CD4-positive, alpha-beta T cell (primary cell): ENCODE measurements around the gene NMNAT2. TPM values are rescaled to one million over a fixed set of nuclear protein-coding genes. Genes with fewer than 3 reads are reported as not detected.

Experiments
- ATAC-seq: fragments of 200-7000 bp; cut with Tn5 transposase; one replicate; pipeline ENCODE4 v1.10.0; 2022; ENCODE audit warnings: mild to moderate bottlenecking; ENCODE audit not compliant: poor library complexity
- CTCF ChIA-PET: fragments of 350-600 bp; sonication (Branson Sonifier 250); formaldehyde crosslinking; loops from one replicate; lab custom pipeline; 2021; ENCODE audit warnings: antibody characterized with exemption, inconsistent platforms; lab: Charles Lee
- POLR2A ChIA-PET: fragments of 350-600 bp; sonication (Branson Sonifier 250); formaldehyde crosslinking; loops from one replicate; lab custom pipeline; 2021; ENCODE audit warnings: antibody characterized with exemption, inconsistent platforms; lab: Charles Lee
- DNase-seq, 14 experiments: peaks; one replicate each; pipeline ENCODE4 v3.0.0-alpha.2; 2013 to 2020; ENCODE audit warnings: mixed read lengths in 2 of 14
- H3K27ac ChIP-seq, 2 donors: one replicate each; pipeline versions ENCODE4 v1.5.1 to v1.7.0; 2013; ENCODE audit warnings: low read length in 2 of 2, low read depth in 1 of 2, mild to moderate bottlenecking in 1 of 2
- H3K27me3 ChIP-seq, 2 experiments: 1 replicate in 1 of 2; 2 replicates in 1 of 2; pipeline versions ENCODE4 v1.6.1 to v1.7.0; 2013; ENCODE audit warnings: low read length in 2 of 2, control low read depth in 1 of 2, mild to moderate bottlenecking in 1 of 2, moderate library complexity in 1 of 2; ENCODE audit not compliant: insufficient read depth in 2 of 2, control insufficient read depth in 1 of 2
- H3K36me3 ChIP-seq: one replicate; pipeline ENCODE4 v1.6.1; 2013; ENCODE audit warnings: low read length, control low read depth; ENCODE audit not compliant: insufficient read depth
- H3K4me1 ChIP-seq: one replicate; pipeline ENCODE4 v1.6.1; 2013; ENCODE audit warnings: low read length, control low read depth; ENCODE audit not compliant: insufficient read depth
- H3K4me3 ChIP-seq: one replicate; pipeline ENCODE4 v1.5.1; 2013; ENCODE audit warnings: mild to moderate bottlenecking, low read length, moderate library complexity
- H3K9me3 ChIP-seq, 2 experiments: 1 replicate in 1 of 2; 2 replicates in 1 of 2; pipeline versions ENCODE4 v1.6.1 to v1.7.0; 2013; ENCODE audit warnings: low read length in 2 of 2, mild to moderate bottlenecking in 2 of 2, control low read depth in 1 of 2, moderate library complexity in 1 of 2; ENCODE audit not compliant: control insufficient read depth in 1 of 2, insufficient read depth in 1 of 2
- H3K27ac Mint-ChIP-seq: one replicate; pipeline ENCODE4 v1.8.0; 2020; ENCODE audit warnings: mixed read lengths
- H3K27me3 Mint-ChIP-seq: one replicate; pipeline ENCODE4 v1.8.0; 2021; ENCODE audit warnings: mixed read lengths
- H3K36me3 Mint-ChIP-seq: one replicate; pipeline ENCODE4 v1.8.0; 2021; ENCODE audit warnings: low read depth, mixed read lengths
- H3K4me1 Mint-ChIP-seq: one replicate; pipeline ENCODE4 v1.8.0; 2021; ENCODE audit warnings: low read depth, mixed read lengths
- H3K4me3 Mint-ChIP-seq: one replicate; pipeline ENCODE4 v1.8.0; 2020; ENCODE audit warnings: mild to moderate bottlenecking, mixed read lengths
- H3K9me3 Mint-ChIP-seq: one replicate; pipeline ENCODE4 v1.8.0; 2020; ENCODE audit warnings: mixed read lengths
- CTCF ChIP-seq: fragments of 200-600 bp; IDR thresholded peaks from one replicate; pipeline ENCODE4 v1.8.0; 2022; ENCODE audit warnings: antibody characterized with exemption, mild to moderate bottlenecking
- intact Hi-C, 2 experiments: fragments of 100-400 bp; cut with DNase I in 1 of 2; cut with micrococcal nuclease in 1 of 2; formaldehyde crosslinking; loops; one replicate each; pipeline versions ENCODE4 v1.15.1 to v1.9.0; 2023 to 2025; cut with DNase I, micrococcal nuclease
- total RNA-seq, 174 experiments: library from RNA in 2 of 174; stranded (reverse) in 2 of 174; gene quantifications; one replicate each; pipeline ENCODE4 v1.2.3 and lab custom pipeline; 2021 to 2026

Gene NMNAT2
- total RNA-seq, 2 experiments from 2014 or later = not detected

- POLR2A ChIA-PET = no interaction called here
- Histone ChIP-seq H3K9me3 (no peaks in the 10 kb centered on the region), H3K36me3 (no peaks in the 10 kb centered on the region), H3K27ac (no peak overlapping the region), H3K4me1 (no peaks in the 10 kb centered on the region), H3K27me3 (peaks cover 0 to 2% of the 10 kb centered on the region in 2 experiments), H3K4me3 (no peak overlapping the region)
- no peak for TF ChIP-seq CTCF
- Mint-ChIP-seq H3K4me1 (no peaks in the 10 kb centered on the region), H3K36me3 (no peaks in the 10 kb centered on the region), H3K27ac (no peak overlapping the region), H3K27me3 (peaks cover 16% of the 10 kb centered on the region), H3K9me3 (no peaks in the 10 kb centered on the region), H3K4me3 (no peak overlapping the region)
- no peak for ATAC-seq
- intact Hi-C loops = no loop called here
- CTCF ChIA-PET = no interaction called here
- DNase-seq = no peak
Measured at GRCh38 chr1:183285746-183286145, 132.4 kb downstream of the NMNAT2 start.

- no peak for TF ChIP-seq CTCF
- intact Hi-C loops = no loop called here
- Mint-ChIP-seq H3K4me1 (no peaks in the 10 kb centered on the region), H3K36me3 (no peaks in the 10 kb centered on the region), H3K27ac (no peak overlapping the region), H3K27me3 (peaks cover 16% of the 10 kb centered on the region), H3K9me3 (no peaks in the 10 kb centered on the region), H3K4me3 (no peak overlapping the region)
- Histone ChIP-seq H3K36me3 (no peaks in the 10 kb centered on the region), H3K27me3 (peaks cover 0 to 2% of the 10 kb centered on the region in 2 experiments), H3K27ac (no peak overlapping the region), H3K4me3 (no peak overlapping the region), H3K4me1 (no peaks in the 10 kb centered on the region), H3K9me3 (no peaks in the 10 kb centered on the region)
- POLR2A ChIA-PET = no interaction called here
- ATAC-seq = no peak
- DNase-seq = no peak
- CTCF ChIA-PET = no interaction called here
Measured at GRCh38 chr1:183285256-183285655, 132.9 kb downstream of the NMNAT2 start.

- Mint-ChIP-seq H3K27me3 (peaks cover 16% of the 10 kb centered on the region), H3K4me3 (no peak overlapping the region), H3K4me1 (no peaks in the 10 kb centered on the region), H3K27ac (no peak overlapping the region), H3K36me3 (no peaks in the 10 kb centered on the region), H3K9me3 (no peaks in the 10 kb centered on the region)
- Histone ChIP-seq H3K4me3 (no peak overlapping the region), H3K27me3 (peaks cover 0 to 2% of the 10 kb centered on the region in 2 experiments), H3K4me1 (no peaks in the 10 kb centered on the region), H3K36me3 (no peaks in the 10 kb centered on the region), H3K27ac (no peak overlapping the region), H3K9me3 (no peaks in the 10 kb centered on the region)
- intact Hi-C loops = loop anchor here in 1 of 2 experiments (5.0 kb wide), 2 partner anchors 263 to 633 kb away; no protein-coding TSS in a partner anchor
- DNase-seq = no peak
- CTCF ChIA-PET = no interaction called here
- POLR2A ChIA-PET = no interaction called here
- no peak for TF ChIP-seq CTCF
- no peak for ATAC-seq
Measured at GRCh38 chr1:183284086-183284485, 134.1 kb downstream of the NMNAT2 start.
